Measurements from ENCODE around the gene CPSF4L. TPM values are rescaled to one million over a fixed set of nuclear protein-coding genes. Genes with fewer than 3 reads are reported as not detected.
"Not testable (repeated sequence)": the region's sequence is repeated elsewhere in the genome, so short reads cannot be mapped to it uniquely, and the experiment has no call there.

CPSF4L gene
- total RNA-seq, 1 experiment from 2014 or later, result not detected

GRCh38 chr17:73269791-73270190 lies 8.1 kb upstream of the CPSF4L start:
- no peak for DNase-seq (ENCODE audit: low read depth)

- no peak for DNase-seq (ENCODE audit: low read depth)
Measured at GRCh38 chr17:73269329-73269615, 7.6 kb upstream of the CPSF4L start.

- DNase-seq (ENCODE audit: low read depth), result no peak
Measured at GRCh38 chr17:73268582-73269328, 7.1 kb upstream of the CPSF4L start.

- no peak for DNase-seq (ENCODE audit: low read depth)
Measured at GRCh38 chr17:73267648-73268537, 6.2 kb upstream of the CPSF4L start.

GRCh38 chr17:73266796-73267195 lies 5.1 kb upstream of the CPSF4L start:
- no peak for DNase-seq (ENCODE audit: low read depth)

- DNase-seq (ENCODE audit: low read depth), result peak; percentile 34
Measured at GRCh38 chr17:73265646-73266640, 4.3 kb upstream of the CPSF4L start.

- DNase-seq (ENCODE audit: low read depth), result not testable (repeated sequence)
Measured at GRCh38 chr17:73264448-73264847, 2.8 kb upstream of the CPSF4L start.

GRCh38 chr17:73262676-73263642 lies 1.3 kb upstream of the CPSF4L start:
- no peak for DNase-seq (ENCODE audit: low read depth)

- no peak for DNase-seq (ENCODE audit: low read depth)
Measured at GRCh38 chr17:73261952-73262675, 434 bp upstream of the CPSF4L start.

GRCh38 chr17:73257516-73257915 lies 4.2 kb downstream of the CPSF4L start:
- DNase-seq (ENCODE audit: low read depth), result no peak

GRCh38 chr17:73256220-73256619 lies 5.5 kb downstream of the CPSF4L start:
- DNase-seq (ENCODE audit: low read depth), result no peak

- peak; percentile 62 for DNase-seq (ENCODE audit: low read depth)
Measured at GRCh38 chr17:73255671-73256181, 6.0 kb downstream of the CPSF4L start.

GRCh38 chr17:73251871-73252270 lies 9.8 kb downstream of the CPSF4L start:
- DNase-seq (ENCODE audit: low read depth), result no peak

- DNase-seq (ENCODE audit: low read depth), result no peak
Measured at GRCh38 chr17:73250851-73251640, 10.6 kb downstream of the CPSF4L start.

GRCh38 chr17:73249700-73250099 lies 12.0 kb downstream of the CPSF4L start:
- no peak for DNase-seq (ENCODE audit: low read depth)

- DNase-seq (ENCODE audit: low read depth), result no peak
Measured at GRCh38 chr17:73248532-73248931, 13.1 kb downstream of the CPSF4L start.

GRCh38 chr17:73247726-73248125 lies 14.0 kb downstream of the CPSF4L start:
- DNase-seq (ENCODE audit: low read depth), result no peak

GRCh38 chr17:73240561-73240960 lies 21.1 kb downstream of the CPSF4L start:
- no peak for DNase-seq (ENCODE audit: low read depth)

- DNase-seq (ENCODE audit: low read depth), result no peak
Measured at GRCh38 chr17:73237714-73238113, 24.0 kb downstream of the CPSF4L start.
